ENCODE measurements around the gene OSBP2. TPM values are rescaled to one million over a fixed set of nuclear protein-coding genes. Genes with fewer than 3 reads are reported as not detected.

The OSBP2 gene
- total RNA-seq, 4 donors from 2014 or later: 0.49 to 8.2 (median 0.72) TPM

DNA sequence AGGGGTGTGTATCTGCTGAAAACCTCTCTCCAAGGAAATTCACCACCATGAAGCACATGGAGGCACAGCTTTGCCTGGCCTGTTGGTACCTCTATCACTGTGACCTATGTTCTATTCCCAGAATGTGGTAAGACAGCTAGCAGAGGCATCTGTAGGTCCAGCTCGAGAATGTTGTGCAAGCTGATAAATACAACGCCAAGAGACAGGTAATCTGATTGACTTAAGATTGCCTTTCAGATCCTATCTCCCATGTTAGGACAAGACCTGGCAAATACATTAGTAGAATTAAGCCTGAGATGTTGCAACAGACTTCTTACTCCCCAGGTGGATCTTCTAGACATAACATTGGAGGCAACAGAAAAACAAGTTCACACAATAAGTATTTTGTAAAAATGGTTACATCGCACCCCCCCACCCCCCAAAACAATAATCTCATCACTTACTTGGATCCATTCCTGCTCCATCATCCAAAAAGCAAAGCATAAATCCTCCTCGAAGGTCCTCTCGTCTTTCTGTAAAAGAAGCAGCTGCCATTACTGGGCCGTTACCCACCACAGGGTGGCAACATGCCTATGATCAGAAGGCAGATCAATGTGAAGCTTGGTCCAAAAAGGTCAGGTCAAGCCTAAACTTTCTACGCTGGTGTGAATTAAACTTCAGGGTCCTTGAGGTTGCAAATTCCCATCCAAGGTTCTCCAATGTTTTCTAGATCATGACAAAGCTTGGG is 255.4 kb downstream of the OSBP2 start:
- TF ChIP-seq, protein P1, sequence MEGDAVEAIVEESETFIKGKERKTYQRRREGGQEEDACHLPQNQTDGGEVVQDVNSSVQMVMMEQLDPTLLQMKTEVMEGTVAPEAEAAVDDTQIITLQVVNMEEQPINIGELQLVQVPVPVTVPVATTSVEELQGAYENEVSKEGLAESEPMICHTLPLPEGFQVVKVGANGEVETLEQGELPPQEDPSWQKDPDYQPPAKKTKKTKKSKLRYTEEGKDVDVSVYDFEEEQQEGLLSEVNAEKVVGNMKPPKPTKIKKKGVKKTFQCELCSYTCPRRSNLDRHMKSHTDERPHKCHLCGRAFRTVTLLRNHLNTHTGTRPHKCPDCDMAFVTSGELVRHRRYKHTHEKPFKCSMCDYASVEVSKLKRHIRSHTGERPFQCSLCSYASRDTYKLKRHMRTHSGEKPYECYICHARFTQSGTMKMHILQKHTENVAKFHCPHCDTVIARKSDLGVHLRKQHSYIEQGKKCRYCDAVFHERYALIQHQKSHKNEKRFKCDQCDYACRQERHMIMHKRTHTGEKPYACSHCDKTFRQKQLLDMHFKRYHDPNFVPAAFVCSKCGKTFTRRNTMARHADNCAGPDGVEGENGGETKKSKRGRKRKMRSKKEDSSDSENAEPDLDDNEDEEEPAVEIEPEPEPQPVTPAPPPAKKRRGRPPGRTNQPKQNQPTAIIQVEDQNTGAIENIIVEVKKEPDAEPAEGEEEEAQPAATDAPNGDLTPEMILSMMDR (IDR thresholded peaks at IDR 0.05; ENCODE audit: low read depth): no peak

GRCh38 chr22:30953206-30953605 is 258.5 kb downstream of the OSBP2 start:
- TF ChIP-seq, protein P1 (IDR thresholded peaks at IDR 0.05; ENCODE audit: low read depth): no peak

DNA sequence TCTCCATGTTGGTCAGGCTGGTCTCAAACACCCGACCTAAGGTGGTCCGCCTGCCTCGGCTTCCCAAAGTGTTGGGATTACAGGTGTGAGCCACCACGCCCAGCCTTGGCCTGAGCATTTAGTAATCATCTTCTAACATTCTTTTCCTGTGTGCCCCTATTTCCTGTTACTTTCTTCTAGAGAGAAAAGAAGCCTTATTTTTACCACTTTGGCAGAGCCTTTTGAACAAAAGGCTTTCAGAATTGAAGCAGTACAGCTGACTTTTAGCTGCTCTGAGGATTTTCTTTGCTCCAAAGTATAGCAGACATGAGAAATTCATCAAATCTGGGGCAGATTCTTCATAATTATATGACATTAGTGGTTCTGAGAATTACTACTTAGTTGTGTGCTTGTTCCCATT is 260.5 kb downstream of the OSBP2 start:
- TF ChIP-seq, protein P1 (IDR thresholded peaks at IDR 0.05; ENCODE audit: low read depth): no peak

Small RNA genes lying within 50 kb of the gene (small RNA-seq; reads per million reads assigned to genes)
- 2.9 reads per million, percentile 57 among the genes with 10 or more reads in this experiment for gene MIR3200

Other genes with a start within 250 kb of the OSBP2 start
- gene SEC14L3, start 222.9 kb upstream of the OSBP2 start, total RNA-seq: not detected
- not detected for gene SEC14L4, start 189.2 kb upstream of the OSBP2 start, total RNA-seq
- gene SEC14L6, start 148.1 kb upstream of the OSBP2 start, total RNA-seq: under 1 TPM in 1 of 4 donors, not detected in 3; 0.16 TPM
- 1 to 10 TPM in 1 of 4 donors, under 1 TPM in 1, not detected in 2; 0.66 to 1.0 TPM for gene GAL3ST1, start 120.2 kb upstream of the OSBP2 start, total RNA-seq
- 10 to 100 TPM; 26.0 to 69.5 (median 36.4) TPM for gene PES1, start 103.0 kb upstream of the OSBP2 start, total RNA-seq
- gene TCN2, start 87.7 kb upstream of the OSBP2 start, total RNA-seq: 100 to 1,000 TPM in 1 of 4 donors, 10 to 100 TPM in 3; 50.9 to 142 (median 59.0) TPM
- gene SLC35E4, start 59.1 kb upstream of the OSBP2 start, total RNA-seq: 1 to 10 TPM; 2.4 to 5.4 (median 3.2) TPM
- 10 to 100 TPM in 1 of 4 donors, 1 to 10 TPM in 3; 3.8 to 13.1 (median 7.6) TPM for gene DUSP18, start 27.0 kb upstream of the OSBP2 start, total RNA-seq